GM12873 (cell line): ENCODE data around the gene FGD2.

Source experiments
- CTCF ChIP-seq: IDR thresholded peaks from 2 replicates; pipeline ENCODE4 v1.5.1; 2012; ENCODE audit warnings: low read depth, mild to moderate bottlenecking, moderate library complexity, low read length, control low read depth; ENCODE audit not compliant: insufficient read depth; ENCODE audit errors: missing control alignments

FGD2 gene

GRCh38 chr6:37052027-37052628 lies 46.7 kb downstream of the FGD2 start:
- TF ChIP-seq CTCF: no peak

- TF ChIP-seq CTCF: no peak
Observed at GRCh38 chr6:37053683-37054082, 48.2 kb downstream of the FGD2 start.

- TF ChIP-seq CTCF: no peak
Observed at GRCh38 chr6:37054171-37054570, 48.7 kb downstream of the FGD2 start.

GRCh38 chr6:37054580-37054979 lies 49.1 kb downstream of the FGD2 start:
- no peak for TF ChIP-seq CTCF

- TF ChIP-seq CTCF: no peak
Observed at GRCh38 chr6:37056112-37056403, 50.6 kb downstream of the FGD2 start.

- TF ChIP-seq CTCF: no peak
Observed at GRCh38 chr6:37056439-37057127, 51.1 kb downstream of the FGD2 start.

- no peak for TF ChIP-seq CTCF
Observed at GRCh38 chr6:37057128-37057471, 51.6 kb downstream of the FGD2 start.
